Lower leg skin (tissue), 3 donors: ENCODE measurements around the gene FIBCD1.

Experiments used
- CTCF ChIP-seq, 3 donors: fragments of 450-650 bp; IDR thresholded peaks; one replicate each; pipeline ENCODE4 v1.5.1; 2016; ENCODE audit warnings: antibody characterized with exemption in 3 of 3, mild to moderate bottlenecking in 3 of 3, moderate library complexity in 2 of 3
- POLR2A ChIP-seq, 2 donors: fragments of 450-650 bp; IDR thresholded peaks; one replicate each; pipeline ENCODE4 v1.6.1; 2016 to 2017; ENCODE audit warnings: antibody characterized with exemption in 2 of 2, mild to moderate bottlenecking in 1 of 2, moderate library complexity in 1 of 2

DNA sequence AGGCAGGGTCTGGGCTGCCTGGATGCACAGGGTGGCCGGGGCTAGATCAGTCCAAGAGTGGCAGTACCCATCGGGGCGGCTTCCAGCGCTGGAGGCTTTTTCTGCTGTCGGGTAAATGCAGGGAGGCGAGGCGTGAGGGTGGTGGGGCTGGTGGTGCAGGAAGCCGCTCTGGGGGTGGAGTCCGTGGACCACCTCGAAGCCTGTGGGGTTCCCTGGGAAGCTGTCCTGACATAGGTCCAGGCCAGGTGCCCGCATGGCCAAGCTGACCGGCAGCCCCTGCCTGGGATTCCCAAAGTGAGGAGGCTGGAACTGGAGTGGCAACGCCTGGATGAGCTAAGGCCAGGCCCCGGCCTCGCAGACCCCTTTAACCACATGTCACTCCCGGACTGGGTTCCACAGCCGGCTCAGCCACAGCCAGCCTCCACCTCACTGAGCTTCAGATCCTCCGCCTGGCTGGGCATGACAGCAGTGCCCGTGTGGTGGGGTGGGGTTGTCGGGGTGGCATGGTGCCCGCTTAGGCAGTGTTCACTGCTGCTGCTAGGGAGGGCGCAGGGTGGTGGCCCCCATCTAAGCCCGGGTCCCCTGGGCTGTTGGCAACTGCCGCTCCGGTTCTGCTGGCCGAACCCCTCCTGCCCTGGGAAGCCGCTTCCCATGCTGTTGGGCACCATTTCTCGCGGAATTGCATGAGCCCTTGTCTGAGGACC, 41.0 kb downstream of the FIBCD1 start:
- TF ChIP-seq POLR2A (IDR thresholded peaks at IDR 0.05): no peak
- TF ChIP-seq CTCF (IDR thresholded peaks at IDR 0.05): no peak
